ES-I3 (cell line): ENCODE measurements around the gene THOC6.
A peak's percentile ranks its signal among the peaks of the same experiment; 100 is the strongest.

Experiments used
- H3K36me3 ChIP-seq: 2 replicates; pipeline ENCODE4 v1.6.1; 2013; ENCODE audit warnings: mild to moderate bottlenecking, low read length, control low read depth, moderate library complexity; ENCODE audit not compliant: insufficient read depth
- H3K4me1 ChIP-seq: 2 replicates; pipeline ENCODE4 v1.6.1; 2013; ENCODE audit warnings: mild to moderate bottlenecking, control low read depth, low read length; ENCODE audit not compliant: insufficient read depth
- H3K9ac ChIP-seq: 2 replicates; pipeline ENCODE4 v1.6.1; 2013; ENCODE audit warnings: low read depth, mild to moderate bottlenecking, low read length, moderate library complexity
- H3K9me3 ChIP-seq: 2 replicates; pipeline ENCODE4 v1.6.1; 2013; ENCODE audit warnings: mild to moderate bottlenecking, low read length, moderate library complexity; ENCODE audit not compliant: control insufficient read depth, insufficient read depth

The THOC6 gene

GRCh38 chr16:3023669-3024478 is at the start of gene THOC6, which contains the start of gene HCFC1R1:
Gene THOC6 (plus strand): TSS chr16:3024035. CDS start chr16:3024327, 292 bp downstream.
Gene HCFC1R1 (minus strand): TSS chr16:3023942. CDS start chr16:3023941, 1 bp downstream.
- H3K36me3 ChIP-seq = 0 out of 2 replicates have a peak, but pooled peaks cover 5% of the 10 kb centered on the region
- no peaks in the 10 kb centered on the region for H3K9me3 ChIP-seq
- peak within 1 kb of the TSS; percentile 84 for H3K9ac ChIP-seq
- peaks cover 4% of the 10 kb centered on the region; the same call in 1 of the 2 replicates for H3K4me1 ChIP-seq

GRCh38 chr16:2974319-2975056 is 49.3 kb upstream of the THOC6 start:
- no peak overlapping the region for H3K9ac ChIP-seq
- H3K9me3 ChIP-seq = no peaks in the 10 kb centered on the region
- no peaks in the 10 kb centered on the region for H3K4me1 ChIP-seq
- peaks cover 3% of the 10 kb centered on the region for H3K36me3 ChIP-seq

GRCh38 chr16:2975161-2975795 is 48.6 kb upstream of the THOC6 start:
- H3K9me3 ChIP-seq = no peaks in the 10 kb centered on the region
- no peak overlapping the region for H3K9ac ChIP-seq
- H3K4me1 ChIP-seq = no peaks in the 10 kb centered on the region
- H3K36me3 ChIP-seq = peaks cover 3% of the 10 kb centered on the region

- Histone ChIP-seq H3K9ac (no peak overlapping the region), H3K9me3 (no peaks in the 10 kb centered on the region), H3K36me3 (peaks cover 3% of the 10 kb centered on the region), H3K4me1 (no peaks in the 10 kb centered on the region)
Observed at GRCh38 chr16:2976201-2976600, 47.6 kb upstream of the THOC6 start.

GRCh38 chr16:2976673-2977072 is 47.2 kb upstream of the THOC6 start:
- H3K36me3 ChIP-seq = peaks cover 3% of the 10 kb centered on the region
- no peak overlapping the region for H3K9ac ChIP-seq
- no peaks in the 10 kb centered on the region for H3K9me3 ChIP-seq
- H3K4me1 ChIP-seq = no peaks in the 10 kb centered on the region; the same call in 1 of the 2 replicates

- no peak overlapping the region for H3K9ac ChIP-seq
Observed at GRCh38 chr16:2977440-2977839, 46.4 kb upstream of the THOC6 start.

GRCh38 chr16:2979669-2980226 is 44.1 kb upstream of the THOC6 start:
- no peaks in the 10 kb centered on the region for H3K9me3 ChIP-seq

More at GRCh38 chr16:2977440-2977839, 46.4 kb upstream of the THOC6 start:
- Histone ChIP-seq H3K9me3 (no peaks in the 10 kb centered on the region), H3K36me3 (peaks cover 3% of the 10 kb centered on the region), H3K4me1 (no peaks in the 10 kb centered on the region; the same call in 1 of the 2 replicates)

GRCh38 chr16:2980227-2981176 is 43.3 kb upstream of the THOC6 start, which contains the start of gene PKMYT1:
Gene PKMYT1 (minus strand): TSS chr16:2980446. CDS start chr16:2979657, 789 bp downstream.
- no peaks in the 10 kb centered on the region for H3K36me3 ChIP-seq
- H3K9ac ChIP-seq = peak within 1 kb of the TSS; percentile 97
- no peaks in the 10 kb centered on the region for H3K9me3 ChIP-seq
- H3K4me1 ChIP-seq = peaks cover 4% of the 10 kb centered on the region; the same call in 1 of the 2 replicates

More at GRCh38 chr16:2979669-2980226, 44.1 kb upstream of the THOC6 start:
- Histone ChIP-seq H3K36me3 (no peaks in the 10 kb centered on the region; the same call in 1 of the 2 replicates), H3K9ac (peak overlapping the region; percentile 97), H3K4me1 (peaks cover 4% of the 10 kb centered on the region; the same call in 1 of the 2 replicates)

- no peaks in the 10 kb centered on the region for H3K9me3 ChIP-seq
- H3K9ac ChIP-seq = peak overlapping the region; percentile 97
- no peaks in the 10 kb centered on the region for H3K36me3 ChIP-seq
- H3K4me1 ChIP-seq = peaks cover 4% of the 10 kb centered on the region; the same call in 1 of the 2 replicates
Observed at GRCh38 chr16:2981177-2981898, 42.5 kb upstream of the THOC6 start.

GRCh38 chr16:2981899-2982250 is 42.0 kb upstream of the THOC6 start:
- H3K4me1 ChIP-seq = peaks cover 4% of the 10 kb centered on the region; the same call in 1 of the 2 replicates
- no peaks in the 10 kb centered on the region for H3K36me3 ChIP-seq
- no peaks in the 10 kb centered on the region for H3K9me3 ChIP-seq
- H3K9ac ChIP-seq = peak overlapping the region; percentile 97

GRCh38 chr16:2982402-2982801 is 41.4 kb upstream of the THOC6 start:
- H3K4me1 ChIP-seq = peaks cover 4% of the 10 kb centered on the region; the same call in 1 of the 2 replicates
- no peak overlapping the region for H3K9ac ChIP-seq
- no peaks in the 10 kb centered on the region for H3K9me3 ChIP-seq
- H3K36me3 ChIP-seq = no peaks in the 10 kb centered on the region

GRCh38 chr16:2983706-2984136 is 40.1 kb upstream of the THOC6 start:
- no peak overlapping the region; the same call in 1 of the 2 replicates for H3K9ac ChIP-seq

More at GRCh38 chr16:2983706-2984136, 40.1 kb upstream of the THOC6 start:
- peaks cover 8% of the 10 kb centered on the region; the same call in 1 of the 2 replicates for H3K4me1 ChIP-seq
- H3K36me3 ChIP-seq = no peaks in the 10 kb centered on the region
- H3K9me3 ChIP-seq = no peaks in the 10 kb centered on the region
